ENCODE measurements around the gene RALGAPB. TPM values are rescaled to one million over a fixed set of nuclear protein-coding genes. Genes with fewer than 3 reads are reported as not detected.

Gene RALGAPB
- total and polyA plus RNA-seq, 2 donors, result 15.0 to 52.5 TPM

DNA sequence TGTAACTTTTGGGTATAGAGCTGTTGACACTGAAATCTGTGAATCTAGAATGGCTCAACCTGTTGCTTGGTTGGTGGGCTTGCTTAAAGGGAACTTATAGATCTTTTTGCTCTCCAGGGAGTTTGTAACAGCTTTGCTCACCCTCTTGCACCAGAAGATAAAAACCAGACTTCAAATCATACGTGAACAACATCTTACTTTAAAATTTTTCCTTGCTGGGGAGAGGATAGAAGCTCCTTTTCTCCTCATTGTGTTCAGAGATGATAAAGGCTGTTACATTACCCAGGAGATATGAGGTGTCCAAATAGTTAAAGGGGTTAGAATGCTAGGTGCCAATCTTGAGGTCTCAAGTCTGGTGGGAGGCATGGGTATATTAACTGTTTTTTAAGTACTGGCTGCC is 46.8 kb downstream of the RALGAPB start:
- Histone ChIP-seq H3K4me3 (ENCODE audit: low read depth, low read length) (no peak overlapping the region), H3K36me3 (ENCODE audit: insufficient read depth) (peaks cover 4% of the 10 kb centered on the region), H3K27ac (ENCODE audit: low read depth) (no peak overlapping the region), H3K4me1 (ENCODE audit: insufficient read depth) (no peaks in the 10 kb centered on the region)
- WGBS, result 85% methylated on average over 1 of the region's 1 CpG
- no peak for DNase-seq (ENCODE audit: extremely low spot score)

DNA sequence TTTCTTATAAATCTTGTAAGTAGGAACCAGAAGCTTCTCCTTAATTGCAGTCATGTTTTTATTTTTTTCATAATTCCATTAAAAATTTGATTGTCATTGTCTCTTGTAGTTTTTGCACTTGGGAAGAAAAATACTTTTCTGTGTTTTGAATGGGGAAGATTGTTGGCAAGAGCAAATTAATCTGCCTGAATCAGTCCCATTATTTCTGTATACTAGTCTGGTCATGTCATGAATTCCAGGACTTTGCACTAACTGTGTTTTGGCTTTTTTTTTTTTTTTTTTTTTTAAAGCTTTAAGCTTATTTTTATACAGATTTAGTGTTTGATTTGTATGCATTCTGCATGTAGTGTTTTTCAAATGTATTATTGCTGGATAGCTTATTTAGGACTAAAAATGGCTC is 47.6 kb downstream of the RALGAPB start:
- Histone ChIP-seq H3K27ac (ENCODE audit: low read depth) (no peak overlapping the region), H3K4me3 (ENCODE audit: low read depth, low read length) (no peak overlapping the region), H3K36me3 (ENCODE audit: insufficient read depth) (peaks cover 4% of the 10 kb centered on the region), H3K4me1 (ENCODE audit: insufficient read depth) (no peaks in the 10 kb centered on the region)
- no peak for DNase-seq (ENCODE audit: extremely low spot score)

DNA sequence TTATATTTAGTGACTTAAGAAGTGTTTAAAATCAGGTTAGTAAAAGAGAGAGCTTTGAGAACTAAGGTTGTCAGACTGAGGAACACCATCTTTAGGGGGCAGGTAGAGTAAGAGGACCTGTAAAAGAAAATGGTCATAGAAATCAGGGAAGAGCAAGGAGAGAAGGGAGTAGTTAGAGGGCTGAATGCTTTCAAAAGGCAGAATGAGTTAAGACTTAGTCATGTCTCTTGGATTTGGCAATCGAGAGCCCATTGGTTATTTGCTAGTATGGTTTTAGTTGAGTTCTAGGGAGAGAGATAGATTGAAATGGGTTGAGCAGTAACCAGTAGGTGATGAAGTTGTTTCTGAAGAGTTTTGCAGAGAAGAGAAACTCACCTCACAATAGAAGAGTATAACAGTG is 51.1 kb downstream of the RALGAPB start:
- WGBS, result 93% methylated on average over 1 of the region's 1 CpG
- DNase-seq (ENCODE audit: extremely low spot score), result no peak
- peaks cover 4% of the 10 kb centered on the region for H3K36me3 ChIP-seq (ENCODE audit: insufficient read depth)
- no peak overlapping the region for H3K4me3 ChIP-seq (ENCODE audit: low read depth, low read length)
- no peak overlapping the region for H3K27ac ChIP-seq (ENCODE audit: low read depth)
- no peaks in the 10 kb centered on the region for H3K4me1 ChIP-seq (ENCODE audit: insufficient read depth)

DNA sequence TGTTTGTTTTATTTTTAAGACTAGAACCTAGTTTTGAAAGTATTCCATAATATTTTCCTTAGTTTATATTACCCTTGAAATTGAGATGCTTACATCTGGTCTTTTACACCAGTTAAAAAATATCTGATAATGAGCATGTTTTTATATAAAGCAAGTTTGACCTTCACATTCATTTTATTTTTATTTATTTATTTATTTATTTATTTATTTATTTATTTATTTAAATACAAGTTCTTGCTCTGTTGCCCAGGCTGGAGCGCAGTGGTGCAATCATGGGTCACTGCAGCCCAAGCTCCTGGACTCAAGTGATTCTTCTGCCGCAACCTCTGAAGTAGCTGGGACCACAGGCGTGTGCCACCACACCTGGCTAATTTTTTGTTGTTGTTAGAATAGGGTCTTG is 55.5 kb downstream of the RALGAPB start:
- H3K36me3 ChIP-seq (ENCODE audit: insufficient read depth), result no peaks in the 10 kb centered on the region
- no peaks in the 10 kb centered on the region for H3K4me1 ChIP-seq (ENCODE audit: insufficient read depth)
- 98% methylated on average over 3 of the region's 3 CpGs for WGBS
- H3K4me3 ChIP-seq (ENCODE audit: low read depth, low read length), result no peak overlapping the region
- no peak for DNase-seq (ENCODE audit: extremely low spot score)
- no peak overlapping the region for H3K27ac ChIP-seq (ENCODE audit: low read depth)

DNA sequence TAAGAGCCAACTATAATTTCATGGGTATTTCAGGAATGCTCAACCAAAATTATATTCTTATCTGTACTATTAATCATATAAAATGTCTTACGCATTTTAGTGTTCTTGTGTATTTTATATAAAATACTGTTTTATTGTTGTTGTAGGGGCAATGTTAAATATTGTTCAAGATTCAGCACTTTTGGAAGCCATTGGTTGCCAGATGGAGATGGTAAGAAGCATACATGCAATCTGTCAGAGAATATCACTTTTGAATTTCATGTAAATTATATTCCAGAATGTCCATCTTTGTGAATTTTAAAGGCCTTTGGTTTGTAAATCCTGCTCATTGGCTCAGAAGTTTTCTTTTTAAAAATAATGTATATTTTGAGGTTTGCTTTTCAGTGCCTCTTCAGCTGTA is 58.4 kb downstream of the RALGAPB start:
- H3K27ac ChIP-seq (ENCODE audit: low read depth), result no peak overlapping the region
- no peak overlapping the region for H3K4me3 ChIP-seq (ENCODE audit: low read depth, low read length)
- WGBS, result 87% methylated on average over 1 of the region's 1 CpG
- no peak for DNase-seq (ENCODE audit: extremely low spot score)
- H3K36me3 ChIP-seq (ENCODE audit: insufficient read depth), result no peaks in the 10 kb centered on the region
- no peaks in the 10 kb centered on the region for H3K4me1 ChIP-seq (ENCODE audit: insufficient read depth)

DNA sequence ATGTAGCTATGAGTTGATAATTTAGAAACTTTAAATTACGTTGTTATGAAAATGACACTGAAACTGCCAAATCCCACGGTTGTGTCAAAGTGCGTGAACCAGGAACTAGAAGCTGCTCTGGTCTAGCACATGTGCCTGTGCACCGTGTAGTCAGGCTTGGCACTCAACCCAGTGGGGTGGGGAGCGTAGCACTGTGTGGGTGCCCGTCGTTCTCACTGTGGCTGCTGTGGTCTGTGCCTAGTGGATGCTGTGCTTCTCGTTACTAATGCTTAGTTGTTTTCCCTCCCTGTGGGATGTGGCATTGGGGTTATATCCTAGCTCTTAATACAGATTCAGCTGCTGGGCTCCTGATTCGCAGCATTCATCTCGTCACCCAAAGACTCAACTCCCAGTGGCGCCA is 62.1 kb downstream of the RALGAPB start:
- H3K27ac ChIP-seq (ENCODE audit: low read depth), result no peak overlapping the region
- no peaks in the 10 kb centered on the region for H3K4me1 ChIP-seq (ENCODE audit: insufficient read depth)
- H3K36me3 ChIP-seq (ENCODE audit: insufficient read depth), result no peaks in the 10 kb centered on the region
- 91% methylated on average over 11 of the region's 11 CpGs for WGBS
- no peak overlapping the region for H3K4me3 ChIP-seq (ENCODE audit: low read depth, low read length)
- no peak for DNase-seq (ENCODE audit: extremely low spot score)

DNA sequence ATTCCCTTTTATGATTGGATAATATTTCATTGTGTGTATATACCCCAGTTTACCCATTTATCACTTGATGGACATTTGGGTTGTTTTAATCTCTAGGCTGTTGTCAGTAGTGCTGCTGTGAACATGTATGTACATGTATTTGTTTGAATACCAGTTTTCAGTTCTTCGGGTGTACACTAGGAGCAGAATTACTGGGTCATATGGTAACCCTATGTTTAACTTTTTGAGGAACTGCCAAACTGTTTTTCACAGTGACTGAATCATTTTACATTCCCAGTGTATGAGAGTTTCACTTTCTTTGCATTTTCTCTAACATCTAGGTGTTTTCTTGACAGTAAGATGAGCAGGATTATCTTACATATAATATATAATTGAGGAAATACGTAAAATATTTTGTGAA is 63.7 kb downstream of the RALGAPB start:
- H3K36me3 ChIP-seq (ENCODE audit: insufficient read depth), result no peaks in the 10 kb centered on the region
- H3K4me1 ChIP-seq (ENCODE audit: insufficient read depth), result no peaks in the 10 kb centered on the region
- H3K4me3 ChIP-seq (ENCODE audit: low read depth, low read length), result no peak overlapping the region
- WGBS, result 90% methylated on average over 2 of the region's 2 CpGs
- no peak overlapping the region for H3K27ac ChIP-seq (ENCODE audit: low read depth)
- DNase-seq (ENCODE audit: extremely low spot score), result no peak

DNA sequence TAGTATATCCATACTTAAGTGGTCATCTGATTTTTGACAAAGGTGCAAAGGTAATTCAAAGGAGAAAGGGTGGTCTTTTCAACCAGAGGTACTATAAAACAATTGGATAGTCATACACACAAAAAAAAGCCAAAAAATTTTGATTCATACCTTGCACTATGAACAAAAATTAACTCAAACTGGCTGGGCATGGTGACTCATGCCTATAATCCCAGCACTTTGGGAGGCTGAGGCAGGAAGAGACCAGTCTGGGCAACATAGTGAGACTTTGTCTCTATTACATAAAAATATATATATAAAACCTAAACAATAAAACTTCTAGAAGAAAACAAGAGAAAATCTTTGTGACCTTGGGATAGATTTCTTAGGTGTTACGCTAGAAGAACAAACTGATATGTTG is 64.5 kb downstream of the RALGAPB start:
- Histone ChIP-seq H3K27ac (ENCODE audit: low read depth) (no peak overlapping the region), H3K4me1 (ENCODE audit: insufficient read depth) (no peaks in the 10 kb centered on the region), H3K36me3 (ENCODE audit: insufficient read depth) (peaks cover 2% of the 10 kb centered on the region), H3K4me3 (ENCODE audit: low read depth, low read length) (no peak overlapping the region)
- 92% methylated on average over 1 of the region's 1 CpG for WGBS
- no peak for DNase-seq (ENCODE audit: extremely low spot score)

DNA sequence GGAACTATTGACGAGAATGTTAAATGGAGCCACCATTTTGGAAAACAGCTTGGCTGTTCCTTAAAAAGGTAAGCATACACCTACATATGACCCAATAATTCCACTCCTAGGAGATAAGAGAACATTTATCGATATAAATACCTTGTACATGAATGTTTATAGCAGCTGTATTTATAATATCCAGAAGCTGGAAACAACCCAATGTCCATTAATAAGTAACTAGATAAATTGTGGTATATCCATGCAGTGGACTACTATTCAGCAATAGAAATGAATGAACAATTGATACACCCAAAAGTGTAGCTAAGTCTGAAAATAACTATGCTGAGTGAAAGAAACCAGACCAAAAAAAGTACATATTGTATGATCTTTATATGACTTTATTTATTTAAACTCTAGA is 66.1 kb downstream of the RALGAPB start:
- Histone ChIP-seq H3K27ac (ENCODE audit: low read depth) (no peak overlapping the region), H3K4me3 (ENCODE audit: low read depth, low read length) (no peak overlapping the region), H3K36me3 (ENCODE audit: insufficient read depth) (peaks cover 2% of the 10 kb centered on the region), H3K4me1 (ENCODE audit: insufficient read depth) (no peaks in the 10 kb centered on the region)
- WGBS, result 95% methylated on average over 2 of the region's 2 CpGs
- DNase-seq (ENCODE audit: extremely low spot score), result no peak

DNA sequence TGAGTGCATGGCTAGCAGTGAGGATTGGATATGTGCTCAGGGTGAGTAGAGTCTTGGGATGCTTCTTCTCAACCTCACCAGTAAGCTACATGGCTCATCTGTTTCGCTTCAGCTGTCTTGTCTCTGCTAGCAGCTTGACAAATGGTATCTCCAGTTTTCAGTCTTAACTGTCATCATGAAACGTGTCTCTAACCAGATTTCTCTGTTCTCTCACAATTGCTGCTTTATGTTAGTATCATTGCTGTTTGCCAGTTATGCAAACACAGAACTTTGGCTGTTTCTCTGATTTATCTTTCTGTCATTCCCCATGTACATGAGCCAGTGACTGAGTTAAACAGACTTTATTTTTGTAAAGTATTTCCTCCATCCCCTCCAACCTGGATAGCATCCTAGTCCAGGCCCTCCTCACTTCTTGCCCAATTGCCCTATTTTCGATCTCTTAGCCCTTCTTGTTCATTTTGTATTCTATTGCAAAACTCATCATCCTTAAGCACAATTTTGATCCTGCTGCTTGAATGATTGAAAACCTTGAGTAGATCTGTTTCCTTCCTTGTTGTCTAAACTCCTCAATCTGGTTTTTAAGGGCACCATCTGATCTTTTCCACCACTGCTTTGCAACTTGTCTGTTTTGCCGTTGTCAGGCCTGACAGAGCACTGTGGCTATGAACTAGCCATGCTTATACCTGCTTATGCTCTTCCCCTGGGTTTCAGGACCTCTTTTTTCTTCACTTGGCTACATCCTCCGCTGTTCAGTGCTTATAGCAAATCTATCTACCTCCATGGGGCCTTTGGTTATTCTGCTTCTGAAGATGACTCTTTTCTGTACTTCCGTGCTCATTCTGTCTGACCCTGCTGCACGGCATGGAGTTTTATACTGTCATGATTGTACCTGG is 70.6 kb downstream of the RALGAPB start:
- Histone ChIP-seq H3K4me3 (ENCODE audit: low read depth, low read length) (no peak overlapping the region), H3K36me3 (ENCODE audit: insufficient read depth) (peaks cover 4% of the 10 kb centered on the region), H3K27ac (ENCODE audit: low read depth) (no peak overlapping the region), H3K4me1 (ENCODE audit: insufficient read depth) (no peaks in the 10 kb centered on the region)
- WGBS, result 77% methylated on average over 7 of the region's 7 CpGs
- DNase-seq (ENCODE audit: extremely low spot score), result no peak

DNA sequence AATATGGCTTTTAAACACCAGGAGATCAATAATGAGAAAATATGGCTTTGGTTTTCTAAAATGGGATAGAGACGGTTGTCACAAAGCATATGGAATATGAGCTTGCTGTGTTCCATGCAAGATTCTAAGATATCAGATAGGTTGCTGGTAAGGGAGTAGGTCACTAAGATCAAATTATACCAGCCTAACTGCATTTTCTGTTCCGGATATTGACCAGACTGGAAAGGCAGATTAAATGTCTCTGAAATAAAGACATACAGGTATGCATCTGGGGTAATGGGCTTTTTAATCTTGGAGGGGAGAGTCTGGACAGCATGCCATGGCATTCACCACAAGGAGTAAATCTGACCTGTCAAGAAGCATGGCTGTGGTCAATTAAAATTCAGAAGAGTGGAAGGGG is 73.1 kb downstream of the RALGAPB start:
- no peaks in the 10 kb centered on the region for H3K4me1 ChIP-seq (ENCODE audit: insufficient read depth)
- 92% methylated on average over 2 of the region's 2 CpGs for WGBS
- peaks cover 4% of the 10 kb centered on the region for H3K36me3 ChIP-seq (ENCODE audit: insufficient read depth)
- DNase-seq (ENCODE audit: extremely low spot score), result no peak
- H3K27ac ChIP-seq (ENCODE audit: low read depth), result peak overlapping the region; percentile 10
- no peak overlapping the region for H3K4me3 ChIP-seq (ENCODE audit: low read depth, low read length)

DNA sequence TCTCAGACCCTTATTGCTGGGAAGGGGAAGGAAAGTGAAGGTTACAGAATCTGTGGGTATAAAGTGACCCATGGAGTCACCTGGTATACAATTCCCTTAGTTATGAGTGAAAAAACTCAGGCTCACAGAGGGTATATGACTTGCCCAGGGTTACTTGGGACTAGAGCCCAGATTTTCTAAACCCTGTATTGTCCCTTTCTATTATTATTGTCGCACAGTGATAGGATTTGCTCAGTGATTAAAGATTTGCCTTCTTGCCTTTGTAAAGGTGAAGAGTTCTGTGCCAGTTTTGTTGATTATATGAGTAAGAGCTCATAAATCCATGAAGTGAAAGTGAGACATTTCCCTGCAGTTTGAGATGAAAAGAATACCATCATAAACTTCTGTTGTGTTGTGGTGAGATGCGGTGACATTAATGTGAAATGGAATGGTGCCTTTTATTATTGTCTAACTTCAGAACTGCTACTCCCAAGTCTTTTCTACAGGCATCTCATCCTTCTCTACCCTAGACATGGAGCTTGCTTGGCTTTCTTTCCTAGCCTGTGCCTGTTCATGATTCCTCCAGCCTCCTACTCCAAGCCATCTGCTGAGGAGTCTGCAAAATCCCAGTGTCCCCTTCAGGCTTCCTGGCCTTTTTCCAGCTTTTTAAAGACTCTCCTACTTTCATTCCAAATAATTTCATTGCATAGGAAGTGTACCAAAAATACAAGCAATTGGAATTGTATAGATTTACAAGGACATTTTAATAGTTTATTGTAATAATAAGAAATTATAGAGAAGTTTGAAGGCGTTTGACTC is 74.8 kb downstream of the RALGAPB start:
- Histone ChIP-seq H3K4me3 (ENCODE audit: low read depth, low read length) (no peak overlapping the region), H3K4me1 (ENCODE audit: insufficient read depth) (no peaks in the 10 kb centered on the region), H3K27ac (ENCODE audit: low read depth) (no peak overlapping the region), H3K36me3 (ENCODE audit: insufficient read depth) (peaks cover 4% of the 10 kb centered on the region)
- no peak for DNase-seq (ENCODE audit: extremely low spot score)
- 80% methylated on average over 3 of the region's 3 CpGs for WGBS

DNA sequence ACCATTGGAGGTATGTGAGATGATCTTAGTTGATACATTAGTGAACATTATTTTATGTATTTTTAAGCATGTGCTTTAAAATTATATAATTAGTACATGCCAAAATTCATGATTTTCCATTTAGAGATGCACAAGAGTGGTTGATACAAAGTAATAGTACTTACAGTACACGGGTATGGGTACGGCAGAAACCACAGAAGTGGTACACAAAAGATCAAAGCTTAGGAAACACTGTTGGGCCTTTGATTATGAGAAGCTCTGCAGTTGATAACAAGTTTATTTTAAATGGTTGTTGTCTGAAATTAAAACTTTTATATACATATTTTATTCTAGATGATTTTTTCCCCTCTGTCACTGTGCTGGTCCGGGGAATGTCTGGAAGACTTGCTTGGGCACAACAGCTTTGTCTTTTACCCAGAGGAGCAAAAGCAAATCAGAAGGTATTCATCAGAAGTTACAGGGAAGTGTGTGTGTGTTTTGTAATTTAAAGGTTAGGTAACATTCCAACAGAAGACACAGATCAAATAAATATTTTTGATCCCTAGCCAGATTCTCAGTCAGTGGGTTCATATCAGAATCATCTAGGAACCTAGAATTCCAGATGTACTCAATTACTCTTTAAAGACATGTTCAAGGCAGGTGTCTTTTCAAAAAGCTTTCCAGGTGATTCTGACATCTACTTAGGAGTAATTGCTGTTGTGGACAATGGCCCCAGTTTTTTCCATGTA is 75.9 kb downstream of the RALGAPB start:
- no peak overlapping the region for H3K4me3 ChIP-seq (ENCODE audit: low read depth, low read length)

More for the DNA sequence above, 75.9 kb downstream of the RALGAPB start:
- DNase-seq (ENCODE audit: extremely low spot score), result no peak
- H3K4me1 ChIP-seq (ENCODE audit: insufficient read depth), result no peaks in the 10 kb centered on the region
- WGBS, result 89% methylated on average over 3 of the region's 3 CpGs
- peaks cover 7% of the 10 kb centered on the region for H3K36me3 ChIP-seq (ENCODE audit: insufficient read depth)
- no peak overlapping the region for H3K27ac ChIP-seq (ENCODE audit: low read depth)
